GM19468 (cell line): ENCODE results near the gene SCP2.

ENCODE experiments used
- ATAC-seq: cut with Tn5 transposase; IDR thresholded peaks from one replicate; pipeline ENCODE4 v1.9.1; 2021; ENCODE audit warnings: mild to moderate bottlenecking, moderate library complexity, moderate number of reproducible peaks; ENCODE audit not compliant: unreplicated experiment; ENCODE audit errors: extremely low read depth

The SCP2 gene

GRCh38 chr1:53063744-53064515 is 136.9 kb downstream of the SCP2 start:
- no peak for ATAC-seq

- no peak for ATAC-seq
These were observed 138.3 kb downstream of the SCP2 start for GRCh38 chr1:53065391-53065790.

- ATAC-seq = no peak
These were observed 139.4 kb downstream of the SCP2 start for GRCh38 chr1:53066488-53066887.

- ATAC-seq = no peak
These were observed 140.0 kb downstream of the SCP2 start for GRCh38 chr1:53066891-53067738.

GRCh38 chr1:53067886-53068285 is 140.8 kb downstream of the SCP2 start:
- ATAC-seq = no peak

- ATAC-seq = no peak
These were observed 141.4 kb downstream of the SCP2 start for GRCh38 chr1:53068314-53069099.

- ATAC-seq = no peak
These were observed 142.2 kb downstream of the SCP2 start for GRCh38 chr1:53069265-53069662.

- no peak for ATAC-seq
These were observed 142.7 kb downstream of the SCP2 start for GRCh38 chr1:53069663-53070327.

GRCh38 chr1:53070621-53071020 is 143.5 kb downstream of the SCP2 start:
- ATAC-seq = no peak

GRCh38 chr1:53071167-53071865 is 144.2 kb downstream of the SCP2 start:
- ATAC-seq = no peak

GRCh38 chr1:53071915-53072314 is 144.8 kb downstream of the SCP2 start:
- no peak for ATAC-seq

GRCh38 chr1:53073287-53073686 is 146.2 kb downstream of the SCP2 start:
- no peak for ATAC-seq

GRCh38 chr1:53073868-53074311 is 146.8 kb downstream of the SCP2 start:
- no peak for ATAC-seq

GRCh38 chr1:53074313-53075154 is 147.5 kb downstream of the SCP2 start:
- no peak for ATAC-seq

GRCh38 chr1:53075206-53075605 is 148.1 kb downstream of the SCP2 start:
- ATAC-seq = no peak

GRCh38 chr1:53075761-53076163 is 148.7 kb downstream of the SCP2 start:
- no peak for ATAC-seq

GRCh38 chr1:53076165-53076564 is 149.1 kb downstream of the SCP2 start:
- ATAC-seq = no peak

GRCh38 chr1:53076721-53077598 is 149.9 kb downstream of the SCP2 start:
- ATAC-seq = no peak
